ENCODE data around the gene YPEL5. TPM values are rescaled to one million over a fixed set of nuclear protein-coding genes. Genes with fewer than 3 reads are reported as not detected.

Gene YPEL5
- total RNA-seq, 1 experiment from 2014 or later, result 27.3 TPM

- TF ChIP-seq, protein P1, sequence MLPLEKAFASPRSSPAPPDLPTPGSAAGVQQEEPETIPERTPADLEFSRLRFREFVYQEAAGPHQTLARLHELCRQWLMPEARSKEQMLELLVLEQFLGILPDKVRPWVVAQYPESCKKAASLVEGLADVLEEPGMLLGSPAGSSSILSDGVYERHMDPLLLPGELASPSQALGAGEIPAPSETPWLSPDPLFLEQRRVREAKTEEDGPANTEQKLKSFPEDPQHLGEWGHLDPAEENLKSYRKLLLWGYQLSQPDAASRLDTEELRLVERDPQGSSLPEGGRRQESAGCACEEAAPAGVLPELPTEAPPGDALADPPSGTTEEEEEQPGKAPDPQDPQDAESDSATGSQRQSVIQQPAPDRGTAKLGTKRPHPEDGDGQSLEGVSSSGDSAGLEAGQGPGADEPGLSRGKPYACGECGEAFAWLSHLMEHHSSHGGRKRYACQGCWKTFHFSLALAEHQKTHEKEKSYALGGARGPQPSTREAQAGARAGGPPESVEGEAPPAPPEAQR (CRISPR knock-in tag; IDR thresholded peaks at IDR 0.05), result no peak
- TF ChIP-seq GABPB1 (CRISPR knock-in tag; IDR thresholded peaks at IDR 0.05), result no peak
- TF ChIP-seq STAT6 (CRISPR knock-in tag; conservative IDR thresholded peaks at IDR 0.05; ENCODE audit: low read depth), result no peak
- no peak for TF ChIP-seq EMX1 (CRISPR knock-in tag; IDR thresholded peaks at IDR 0.05)
- no peak for TF ChIP-seq GRHL2 (CRISPR knock-in tag; IDR thresholded peaks at IDR 0.05; ENCODE audit: insufficient replicate concordance, severe bottlenecking)
- no peak for TF ChIP-seq FOXP1 (CRISPR knock-in tag; IDR thresholded peaks at IDR 0.05; ENCODE audit: borderline replicate concordance)
- no peak for TF ChIP-seq ZNF138 (CRISPR knock-in tag; conservative IDR thresholded peaks at IDR 0.05)
- TF ChIP-seq E2F4 (CRISPR knock-in tag; IDR thresholded peaks at IDR 0.05; ENCODE audit: borderline replicate concordance, low read depth), result no peak
- no peak for TF ChIP-seq ZBTB21 (CRISPR knock-in tag; IDR thresholded peaks at IDR 0.05; ENCODE audit: borderline replicate concordance)
- TF ChIP-seq, protein P2, sequence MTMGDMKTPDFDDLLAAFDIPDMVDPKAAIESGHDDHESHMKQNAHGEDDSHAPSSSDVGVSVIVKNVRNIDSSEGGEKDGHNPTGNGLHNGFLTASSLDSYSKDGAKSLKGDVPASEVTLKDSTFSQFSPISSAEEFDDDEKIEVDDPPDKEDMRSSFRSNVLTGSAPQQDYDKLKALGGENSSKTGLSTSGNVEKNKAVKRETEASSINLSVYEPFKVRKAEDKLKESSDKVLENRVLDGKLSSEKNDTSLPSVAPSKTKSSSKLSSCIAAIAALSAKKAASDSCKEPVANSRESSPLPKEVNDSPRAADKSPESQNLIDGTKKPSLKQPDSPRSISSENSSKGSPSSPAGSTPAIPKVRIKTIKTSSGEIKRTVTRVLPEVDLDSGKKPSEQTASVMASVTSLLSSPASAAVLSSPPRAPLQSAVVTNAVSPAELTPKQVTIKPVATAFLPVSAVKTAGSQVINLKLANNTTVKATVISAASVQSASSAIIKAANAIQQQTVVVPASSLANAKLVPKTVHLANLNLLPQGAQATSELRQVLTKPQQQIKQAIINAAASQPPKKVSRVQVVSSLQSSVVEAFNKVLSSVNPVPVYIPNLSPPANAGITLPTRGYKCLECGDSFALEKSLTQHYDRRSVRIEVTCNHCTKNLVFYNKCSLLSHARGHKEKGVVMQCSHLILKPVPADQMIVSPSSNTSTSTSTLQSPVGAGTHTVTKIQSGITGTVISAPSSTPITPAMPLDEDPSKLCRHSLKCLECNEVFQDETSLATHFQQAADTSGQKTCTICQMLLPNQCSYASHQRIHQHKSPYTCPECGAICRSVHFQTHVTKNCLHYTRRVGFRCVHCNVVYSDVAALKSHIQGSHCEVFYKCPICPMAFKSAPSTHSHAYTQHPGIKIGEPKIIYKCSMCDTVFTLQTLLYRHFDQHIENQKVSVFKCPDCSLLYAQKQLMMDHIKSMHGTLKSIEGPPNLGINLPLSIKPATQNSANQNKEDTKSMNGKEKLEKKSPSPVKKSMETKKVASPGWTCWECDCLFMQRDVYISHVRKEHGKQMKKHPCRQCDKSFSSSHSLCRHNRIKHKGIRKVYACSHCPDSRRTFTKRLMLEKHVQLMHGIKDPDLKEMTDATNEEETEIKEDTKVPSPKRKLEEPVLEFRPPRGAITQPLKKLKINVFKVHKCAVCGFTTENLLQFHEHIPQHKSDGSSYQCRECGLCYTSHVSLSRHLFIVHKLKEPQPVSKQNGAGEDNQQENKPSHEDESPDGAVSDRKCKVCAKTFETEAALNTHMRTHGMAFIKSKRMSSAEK (CRISPR knock-in tag; IDR thresholded peaks at IDR 0.05; ENCODE audit: borderline replicate concordance), result no peak
- no peak for TF ChIP-seq ZNF416 (CRISPR knock-in tag; IDR thresholded peaks at IDR 0.05)
- no peak for TF ChIP-seq ESRRA (CRISPR knock-in tag; IDR thresholded peaks at IDR 0.05; ENCODE audit: borderline replicate concordance)
- TF ChIP-seq GTF2I (CRISPR knock-in tag; conservative IDR thresholded peaks at IDR 0.05), result no peak
- TF ChIP-seq NFYB (CRISPR knock-in tag; conservative IDR thresholded peaks at IDR 0.05; ENCODE audit: low read depth), result no peak
- TF ChIP-seq, protein P3, sequence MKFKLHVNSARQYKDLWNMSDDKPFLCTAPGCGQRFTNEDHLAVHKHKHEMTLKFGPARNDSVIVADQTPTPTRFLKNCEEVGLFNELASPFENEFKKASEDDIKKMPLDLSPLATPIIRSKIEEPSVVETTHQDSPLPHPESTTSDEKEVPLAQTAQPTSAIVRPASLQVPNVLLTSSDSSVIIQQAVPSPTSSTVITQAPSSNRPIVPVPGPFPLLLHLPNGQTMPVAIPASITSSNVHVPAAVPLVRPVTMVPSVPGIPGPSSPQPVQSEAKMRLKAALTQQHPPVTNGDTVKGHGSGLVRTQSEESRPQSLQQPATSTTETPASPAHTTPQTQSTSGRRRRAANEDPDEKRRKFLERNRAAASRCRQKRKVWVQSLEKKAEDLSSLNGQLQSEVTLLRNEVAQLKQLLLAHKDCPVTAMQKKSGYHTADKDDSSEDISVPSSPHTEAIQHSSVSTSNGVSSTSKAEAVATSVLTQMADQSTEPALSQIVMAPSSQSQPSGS (CRISPR knock-in tag; IDR thresholded peaks at IDR 0.05; ENCODE audit: borderline replicate concordance, low read depth), result no peak
- TF ChIP-seq CDX4 (CRISPR knock-in tag; IDR thresholded peaks at IDR 0.05; ENCODE audit: borderline replicate concordance), result no peak
- no peak for TF ChIP-seq NFE2L1 (CRISPR knock-in tag; IDR thresholded peaks at IDR 0.05)
- TF ChIP-seq, protein P4, sequence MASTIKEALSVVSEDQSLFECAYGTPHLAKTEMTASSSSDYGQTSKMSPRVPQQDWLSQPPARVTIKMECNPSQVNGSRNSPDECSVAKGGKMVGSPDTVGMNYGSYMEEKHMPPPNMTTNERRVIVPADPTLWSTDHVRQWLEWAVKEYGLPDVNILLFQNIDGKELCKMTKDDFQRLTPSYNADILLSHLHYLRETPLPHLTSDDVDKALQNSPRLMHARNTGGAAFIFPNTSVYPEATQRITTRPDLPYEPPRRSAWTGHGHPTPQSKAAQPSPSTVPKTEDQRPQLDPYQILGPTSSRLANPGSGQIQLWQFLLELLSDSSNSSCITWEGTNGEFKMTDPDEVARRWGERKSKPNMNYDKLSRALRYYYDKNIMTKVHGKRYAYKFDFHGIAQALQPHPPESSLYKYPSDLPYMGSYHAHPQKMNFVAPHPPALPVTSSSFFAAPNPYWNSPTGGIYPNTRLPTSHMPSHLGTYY (CRISPR knock-in tag; IDR thresholded peaks at IDR 0.05), result no peak
- TF ChIP-seq ZNF121 (CRISPR knock-in tag; IDR thresholded peaks at IDR 0.05), result no peak
- TF ChIP-seq TP53 (CRISPR knock-in tag; IDR thresholded peaks at IDR 0.05), result no peak
- CTCF ChIA-PET, result interaction anchor here (0.6 to 2.9 kb wide), 4 partner anchors 12 to 507 kb away, joined by 3 to 15 read pairs (median 8); no protein-coding TSS in a partner anchor
Observed at GRCh38 chr2:30204281-30204680, 57.5 kb downstream of the YPEL5 start.

More at GRCh38 chr2:30204281-30204680, 57.5 kb downstream of the YPEL5 start:
- peaks cover 6% of the 10 kb centered on the region for H3K4me1 Mint-ChIP-seq
- no peak overlapping the region for H3K4me3 Mint-ChIP-seq
- no peaks in the 10 kb centered on the region for H3K27me3 Mint-ChIP-seq (ENCODE audit: low read depth)
- H3K9me3 Mint-ChIP-seq, result no peaks in the 10 kb centered on the region
- no peaks in the 10 kb centered on the region for H3K36me3 Mint-ChIP-seq
- no peak for DNase-seq (ENCODE audit: low spot score)
- no peak for ATAC-seq
- POLR2A ChIA-PET, result no interaction called here
- H3K27ac Mint-ChIP-seq, result no peak overlapping the region

All from WTC11 (cell line).